HepG2 (cell line): Measurements from ENCODE around the gene TBC1D14. TPM values are rescaled to one million over a fixed set of nuclear protein-coding genes. Genes with fewer than 3 reads are reported as not detected.

Source experiments
- ATAC-seq: fragments of 200-7000 bp; cut with Tn5 transposase; 3 replicates; pipeline ENCODE4 v1.9.1; 2020; ENCODE audit warnings: mild to moderate bottlenecking, moderate library complexity
- BruUV-seq: library from RNA; stranded (reverse); fragments of 400-500 nt; replicated peaks from 2 replicates; lab custom pipeline; 2021; lab: Mats Ljungman, UMichigan
- CTCF ChIA-PET: fragments of 300-600 bp; formaldehyde crosslinking; extraction: SDS; loops from one replicate; lab custom pipeline; 2021; ENCODE audit warnings: low total read pairs, inconsistent platforms, low intra/inter-chr PET ratio; lab: Yijun Ruan, JAX
- POLR2A ChIA-PET: fragments of 350-600 bp; sonication (Branson Sonifier 250); formaldehyde crosslinking; loops from one replicate; lab custom pipeline; 2020; ENCODE audit warnings: antibody characterized with exemption, inconsistent platforms; lab: Yijun Ruan, JAX
- DNase-seq: peaks from one replicate; pipeline ENCODE4 v3.0.0-alpha.2; 2015; ENCODE audit warnings: low spot score
- FAIRE-seq: peaks from 3 replicates; lab custom pipeline; 2011; peaks lifted over from hg19 to GRCh38; lab: Jason Lieb, UNC
- H2AFZ ChIP-seq: one replicate; pipeline ENCODE4 v1.6.1; 2011; ENCODE audit warnings: low read length, inconsistent platforms
- H3K27ac ChIP-seq: fragments of 300-600 bp; 3 replicates; pipeline ENCODE4 v1.8.0; 2011; ENCODE audit warnings: mixed run types, mild to moderate bottlenecking, mixed read lengths, low read length, inconsistent platforms; ENCODE audit not compliant: insufficient read depth; ENCODE audit errors: extremely low read length
- H3K27me3 ChIP-seq, 2 experiments: fragments of 200-600 bp in 1 of 2; 2 replicates in 1 of 2; 3 replicates in 1 of 2; pipeline versions ENCODE4 v1.6.0 to v1.8.0; 2011; ENCODE audit warnings: low read length in 2 of 2, mild to moderate bottlenecking in 2 of 2, moderate library complexity in 2 of 2, inconsistent platforms in 1 of 2; ENCODE audit not compliant: insufficient read depth in 2 of 2, control insufficient read depth in 1 of 2
- H3K36me3 ChIP-seq, 2 experiments: fragments of 200-600 bp in 1 of 2; replicated peaks in 1 of 2; 2 replicates in 1 of 2; 3 replicates in 1 of 2; pipeline versions ENCODE4 v1.5.1 to v1.8.0; 2011; ENCODE audit warnings: low read length in 2 of 2, inconsistent platforms in 1 of 2; ENCODE audit not compliant: insufficient read depth in 2 of 2, control insufficient read depth in 1 of 2
- H3K4me1 ChIP-seq: 2 replicates; pipeline ENCODE4 v1.5.1; 2012; ENCODE audit warnings: low read length, inconsistent platforms; ENCODE audit not compliant: insufficient read depth
- H3K4me2 ChIP-seq: 2 replicates; pipeline ENCODE4 v1.6.0; 2011; ENCODE audit warnings: low read depth, low read length, inconsistent platforms
- H3K4me3 ChIP-seq, 3 experiments: fragments of 200-600 bp in 1 of 3; sonication (generic), shearing (Covaris generic) in 1 of 3; replicated peaks in 1 of 3; 2 replicates each; pipeline ENCODE4 v1.5.1; 2011 to 2016; ENCODE audit warnings: low read length in 3 of 3, inconsistent platforms in 2 of 3, low read depth in 2 of 3, mild to moderate bottlenecking in 2 of 3, control low read depth in 1 of 3, mixed read lengths in 1 of 3; ENCODE audit not compliant: insufficient read depth in 1 of 3
- H3K79me2 ChIP-seq: one replicate; pipeline ENCODE4 v1.6.1; 2011; ENCODE audit warnings: low read length, inconsistent platforms; ENCODE audit not compliant: insufficient read depth
- H3K9ac ChIP-seq: 2 replicates; pipeline ENCODE4 v1.6.0; 2011; ENCODE audit warnings: mild to moderate bottlenecking, low read depth, low read length, inconsistent platforms; ENCODE audit not compliant: insufficient read depth
- H3K9me3 ChIP-seq: 2 replicates; pipeline ENCODE4 v1.5.1; 2012; ENCODE audit warnings: mild to moderate bottlenecking, low read length
- H4K20me1 ChIP-seq: 2 replicates; pipeline ENCODE4 v1.6.0; 2011; ENCODE audit warnings: inconsistent platforms, mild to moderate bottlenecking, low read length, moderate library complexity; ENCODE audit not compliant: insufficient read depth
- HNRNPL ChIP-seq: fragments of 200-400 bp; formaldehyde crosslinking; IDR thresholded peaks from 2 replicates; pipeline ENCODE4 v1.6.1; 2017; ENCODE audit warnings: mild to moderate bottlenecking, low read depth, low read length
- ZFX ChIP-seq: sonication (generic); formaldehyde crosslinking; IDR thresholded peaks from 2 replicates; pipeline ENCODE4 v1.4.0; 2020; ENCODE audit warnings: mild to moderate bottlenecking, low read depth, missing genetic modification reagents, moderate library complexity
- ZNF484 ChIP-seq: sonication (generic); formaldehyde crosslinking; IDR thresholded peaks from 2 replicates; pipeline ENCODE4 v1.5.1; 2020; ENCODE audit warnings: mild to moderate bottlenecking, low read depth, missing genetic modification reagents, borderline replicate concordance
- WGBS: methylation state at CpG from one replicate; pipeline ENCODE4 v1.1.6; 2017; ENCODE audit warnings: low lambda C conversion rate; 5-methylcytosine and 5-hydroxymethylcytosine counted together
- in situ Hi-C: cut with HindIII; loops from 2 replicates; pipeline ENCODE4 v1.10.0; 2017; ENCODE audit warnings: low pct_unique_long_range_greater_than_20kb; ENCODE audit not compliant: extremely low pct_ligation_motif_present
- intact Hi-C: fragments of 100-400 bp; cut with micrococcal nuclease; formaldehyde crosslinking; loops from one replicate; pipeline ENCODE4 v1.10.0; 2022; ENCODE audit not compliant: unreplicated experiment
- polyA plus RNA-seq, 8 experiments: library from polyadenylated mRNA; depleted of rRNA in 3 of 8; stranded (reverse) in 7 of 8; unstranded in 1 of 8; fragments of >200 nt; fragmentation: Illumina TruSeq in 4 of 8; extraction: Trizol in 4 of 8; gene quantifications; 2 replicates each; pipeline versions ENCODE4 v1.2.1 to v1.2.3, GENCODE V29; 2011 to 2016; ENCODE audit warnings: low read depth in 4 of 8, missing spikeins in 1 of 8, mixed read lengths in 1 of 8; ENCODE audit not compliant: insufficient read depth in 1 of 8
- total RNA-seq, 5 experiments: library from RNA; depleted of rRNA; stranded (reverse); fragments of >200 nt; fragmentation: Illumina TruSeq; extraction: Trizol; gene quantifications; 2 replicates each; pipeline ENCODE4 v1.2.3, GENCODE V29; 2016; ENCODE audit warnings: low read depth in 1 of 5
- TF ChIP-seq, protein P1 (sequence below): sonication (generic); formaldehyde crosslinking; IDR thresholded peaks from 2 replicates; pipeline ENCODE4 v1.4.0; 2020; ENCODE audit warnings: missing genetic modification reagents, borderline replicate concordance
- TF ChIP-seq, protein P2 (sequence below): sonication (generic); formaldehyde crosslinking; IDR thresholded peaks from 2 replicates; pipeline ENCODE4 v1.4.0; 2020; ENCODE audit warnings: missing genetic modification reagents

TBC1D14 gene
- total and polyA plus RNA-seq, 2 of the 13 experiments (the other 11 are each of a cell fraction or from before 2014, with no cell fraction given) = 29.5 to 46.5 TPM

DNA sequence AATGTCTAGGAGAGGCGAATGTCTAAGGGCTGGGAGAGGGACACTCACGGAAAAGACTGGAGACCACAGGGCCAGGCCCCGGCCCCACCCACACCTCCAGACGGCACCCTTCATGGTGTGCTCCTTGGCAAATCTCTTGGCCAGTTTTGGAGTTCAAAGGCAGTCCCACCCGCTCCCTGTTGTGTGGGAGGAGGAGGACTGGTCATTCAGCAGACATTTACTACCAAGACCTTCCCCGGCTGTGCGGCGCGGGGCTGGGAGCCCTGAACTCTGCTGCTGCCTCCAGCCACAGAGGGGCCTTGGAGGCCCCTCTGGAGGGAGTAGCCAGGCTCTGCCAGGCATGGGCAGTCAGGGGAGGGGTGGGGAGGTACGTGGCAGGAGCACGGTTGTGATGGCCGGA is 8.7 kb upstream of the TBC1D14 start:
- CTCF ChIA-PET = no interaction called here
- Histone ChIP-seq H3K79me2 (no peaks in the 10 kb centered on the region), H3K27me3 (no peaks in the 10 kb centered on the region), H3K9me3 (no peaks in the 10 kb centered on the region), H3K27ac (peak overlapping the region; percentile 78), H2AFZ (no peak overlapping the region), H3K36me3 (no peaks in the 10 kb centered on the region), H3K9ac (0 out of 2 replicates have a peak overlapping the region, but pooled peaks have one; percentile 15), H3K4me1 (peaks cover 89% of the 10 kb centered on the region), H3K4me2 (no peak overlapping the region), H3K4me3 (no peak overlapping the region), H4K20me1 (no peaks in the 10 kb centered on the region)
- BruUV-seq = no TSS peak
- FAIRE-seq = no peak
- intact Hi-C loops = loop anchor here (10.0 kb wide), 1 partner anchor 144 kb away; the partner anchor contains the start of gene TADA2B
- no peak for ATAC-seq
- no peak for DNase-seq
- POLR2A ChIA-PET = interaction anchor here (0.7 to 3.0 kb wide), 3 partner anchors 8 to 10 kb away, joined by 3 to 21 read pairs (median 4); partner anchors contain the start of gene TBC1D14
- TF ChIP-seq, protein P1, sequence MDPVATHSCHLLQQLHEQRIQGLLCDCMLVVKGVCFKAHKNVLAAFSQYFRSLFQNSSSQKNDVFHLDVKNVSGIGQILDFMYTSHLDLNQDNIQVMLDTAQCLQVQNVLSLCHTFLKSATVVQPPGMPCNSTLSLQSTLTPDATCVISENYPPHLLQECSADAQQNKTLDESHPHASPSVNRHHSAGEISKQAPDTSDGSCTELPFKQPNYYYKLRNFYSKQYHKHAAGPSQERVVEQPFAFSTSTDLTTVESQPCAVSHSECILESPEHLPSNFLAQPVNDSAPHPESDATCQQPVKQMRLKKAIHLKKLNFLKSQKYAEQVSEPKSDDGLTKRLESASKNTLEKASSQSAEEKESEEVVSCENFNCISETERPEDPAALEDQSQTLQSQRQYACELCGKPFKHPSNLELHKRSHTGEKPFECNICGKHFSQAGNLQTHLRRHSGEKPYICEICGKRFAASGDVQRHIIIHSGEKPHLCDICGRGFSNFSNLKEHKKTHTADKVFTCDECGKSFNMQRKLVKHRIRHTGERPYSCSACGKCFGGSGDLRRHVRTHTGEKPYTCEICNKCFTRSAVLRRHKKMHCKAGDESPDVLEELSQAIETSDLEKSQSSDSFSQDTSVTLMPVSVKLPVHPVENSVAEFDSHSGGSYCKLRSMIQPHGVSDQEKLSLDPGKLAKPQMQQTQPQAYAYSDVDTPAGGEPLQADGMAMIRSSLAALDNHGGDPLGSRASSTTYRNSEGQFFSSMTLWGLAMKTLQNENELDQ = no peak
- TF ChIP-seq, protein P2, sequence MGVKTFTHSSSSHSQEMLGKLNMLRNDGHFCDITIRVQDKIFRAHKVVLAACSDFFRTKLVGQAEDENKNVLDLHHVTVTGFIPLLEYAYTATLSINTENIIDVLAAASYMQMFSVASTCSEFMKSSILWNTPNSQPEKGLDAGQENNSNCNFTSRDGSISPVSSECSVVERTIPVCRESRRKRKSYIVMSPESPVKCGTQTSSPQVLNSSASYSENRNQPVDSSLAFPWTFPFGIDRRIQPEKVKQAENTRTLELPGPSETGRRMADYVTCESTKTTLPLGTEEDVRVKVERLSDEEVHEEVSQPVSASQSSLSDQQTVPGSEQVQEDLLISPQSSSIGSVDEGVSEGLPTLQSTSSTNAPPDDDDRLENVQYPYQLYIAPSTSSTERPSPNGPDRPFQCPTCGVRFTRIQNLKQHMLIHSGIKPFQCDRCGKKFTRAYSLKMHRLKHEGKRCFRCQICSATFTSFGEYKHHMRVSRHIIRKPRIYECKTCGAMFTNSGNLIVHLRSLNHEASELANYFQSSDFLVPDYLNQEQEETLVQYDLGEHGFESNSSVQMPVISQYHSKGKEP (CRISPR knock-in tag) = no peak
- no peak for TF ChIP-seq ZNF484 (CRISPR knock-in tag)
- TF ChIP-seq HNRNPL = 0 out of 2 replicates have a peak, but pooled peaks have one; percentile 16
- TF ChIP-seq ZFX (CRISPR knock-in tag) = 0 out of 2 replicates have a peak, but pooled peaks have one; percentile 17
- 84% methylated on average over 11 of the region's 12 CpGs for WGBS
- in situ Hi-C loops = loop anchor here (10.0 kb wide), 1 partner anchor 174 kb away; no protein-coding TSS in a partner anchor
